Measurements from ENCODE around the gene UGT2B15.

- TF ChIP-seq CTCF (IDR thresholded peaks at IDR 0.05) = no peak
- no peak for TF ChIP-seq POLR2AphosphoS5 (IDR thresholded peaks at IDR 0.05; ENCODE audit: low read depth, low read length)
- TF ChIP-seq SIN3A (IDR thresholded peaks at IDR 0.05; ENCODE audit: borderline replicate concordance, insufficient read depth, low read depth, low read length) = no peak
Measured at GRCh38 chr4:68615699-68616422, 54.6 kb downstream of the UGT2B15 start.
